ENCODE data around the gene HLA-A.

Gene HLA-A

GRCh38 chr6:29933955-29934354, 8.4 kb upstream of the HLA-A start:
- no peaks in the 10 kb centered on the region for H3K36me3 ChIP-seq (replicated peaks; ENCODE audit: low read depth, low read length)
- no peaks in the 10 kb centered on the region for H4K20me1 ChIP-seq (ENCODE audit: insufficient read depth, low read length)
- H3K4me1 ChIP-seq (ENCODE audit: low read length): peaks cover 7% of the 10 kb centered on the region; the same call in 1 of the 2 replicates
- no peak overlapping the region for H3K4me2 ChIP-seq (ENCODE audit: low read length)
- H3K9ac ChIP-seq (ENCODE audit: low read length): no peak overlapping the region
- no peaks in the 10 kb centered on the region for H3K27me3 ChIP-seq (ENCODE audit: low read depth, low read length)
- no peak overlapping the region for H2AFZ ChIP-seq (ENCODE audit: low read depth, low read length)
- H3K9me3 ChIP-seq (ENCODE audit: insufficient read depth, low read length): no peaks in the 10 kb centered on the region
- H3K27ac ChIP-seq (ENCODE audit: low read length): no peak overlapping the region
- no peaks in the 10 kb centered on the region for H3K79me2 ChIP-seq (ENCODE audit: low read length)
- no peak for TF ChIP-seq EZH2phosphoT487 (IDR thresholded peaks at IDR 0.05; ENCODE audit: low read depth)
- TF ChIP-seq, protein P1, sequence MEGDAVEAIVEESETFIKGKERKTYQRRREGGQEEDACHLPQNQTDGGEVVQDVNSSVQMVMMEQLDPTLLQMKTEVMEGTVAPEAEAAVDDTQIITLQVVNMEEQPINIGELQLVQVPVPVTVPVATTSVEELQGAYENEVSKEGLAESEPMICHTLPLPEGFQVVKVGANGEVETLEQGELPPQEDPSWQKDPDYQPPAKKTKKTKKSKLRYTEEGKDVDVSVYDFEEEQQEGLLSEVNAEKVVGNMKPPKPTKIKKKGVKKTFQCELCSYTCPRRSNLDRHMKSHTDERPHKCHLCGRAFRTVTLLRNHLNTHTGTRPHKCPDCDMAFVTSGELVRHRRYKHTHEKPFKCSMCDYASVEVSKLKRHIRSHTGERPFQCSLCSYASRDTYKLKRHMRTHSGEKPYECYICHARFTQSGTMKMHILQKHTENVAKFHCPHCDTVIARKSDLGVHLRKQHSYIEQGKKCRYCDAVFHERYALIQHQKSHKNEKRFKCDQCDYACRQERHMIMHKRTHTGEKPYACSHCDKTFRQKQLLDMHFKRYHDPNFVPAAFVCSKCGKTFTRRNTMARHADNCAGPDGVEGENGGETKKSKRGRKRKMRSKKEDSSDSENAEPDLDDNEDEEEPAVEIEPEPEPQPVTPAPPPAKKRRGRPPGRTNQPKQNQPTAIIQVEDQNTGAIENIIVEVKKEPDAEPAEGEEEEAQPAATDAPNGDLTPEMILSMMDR (IDR thresholded peaks at IDR 0.05; ENCODE audit: low read depth, low read length): no peak
- H3K4me3 ChIP-seq (ENCODE audit: low read length): no peak overlapping the region

GRCh38 chr6:29935273-29935955, 6.9 kb upstream of the HLA-A start:
- no peak for TF ChIP-seq EZH2phosphoT487 (IDR thresholded peaks at IDR 0.05; ENCODE audit: low read depth)
- TF ChIP-seq, protein P1 (IDR thresholded peaks at IDR 0.05; ENCODE audit: low read depth, low read length): no peak
- H3K4me2 ChIP-seq (ENCODE audit: low read length): no peak overlapping the region

DNA sequence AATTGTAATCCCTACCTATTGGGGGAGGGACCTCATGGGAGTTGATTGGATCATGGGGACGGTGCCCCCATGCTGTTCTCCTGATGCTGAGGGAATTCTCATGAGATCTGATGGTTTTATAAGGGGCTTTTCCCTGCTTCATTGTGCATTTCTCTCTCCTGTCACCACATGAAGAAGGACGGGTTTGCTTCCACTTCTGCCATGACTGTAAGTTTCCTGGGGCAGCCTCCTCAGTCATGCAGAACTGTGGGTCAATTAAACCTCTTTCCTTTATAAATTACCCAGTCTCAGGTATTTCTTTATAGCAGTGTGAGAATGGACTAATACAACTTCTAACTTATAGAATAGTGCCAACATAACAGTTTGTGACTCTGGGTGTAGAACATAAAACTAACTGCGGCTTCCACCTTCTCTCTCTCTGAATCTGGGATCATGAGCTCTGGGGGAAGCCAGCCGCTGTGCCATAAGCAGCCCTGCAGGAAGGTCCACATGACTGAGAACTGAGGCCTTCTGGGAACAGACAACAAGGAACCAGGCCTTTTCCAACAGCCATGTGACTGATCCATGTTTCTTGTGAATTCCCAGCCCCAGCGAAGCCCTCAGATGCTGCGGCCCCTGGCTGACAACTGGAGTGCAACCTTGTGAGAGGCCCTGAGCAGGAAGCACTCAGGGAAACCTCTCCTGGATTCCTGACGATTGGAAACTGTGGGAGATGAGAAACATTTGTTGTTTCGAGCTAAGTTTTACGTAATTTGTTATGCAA, 3.4 kb upstream of the HLA-A start:
- no peaks in the 10 kb centered on the region for H3K27me3 ChIP-seq (ENCODE audit: low read depth, low read length)
- peaks cover 16% of the 10 kb centered on the region for H3K4me1 ChIP-seq (ENCODE audit: low read length)
- TF ChIP-seq, protein P1 (IDR thresholded peaks at IDR 0.05; ENCODE audit: low read depth, low read length): no peak
- no peak for TF ChIP-seq EZH2phosphoT487 (IDR thresholded peaks at IDR 0.05; ENCODE audit: low read depth)
- no peaks in the 10 kb centered on the region for H3K9me3 ChIP-seq (ENCODE audit: insufficient read depth, low read length)
- no peak overlapping the region for H3K9ac ChIP-seq (ENCODE audit: low read length)
- H2AFZ ChIP-seq (ENCODE audit: low read depth, low read length): no peak overlapping the region
- no peak overlapping the region for H3K4me2 ChIP-seq (ENCODE audit: low read length)
- no peaks in the 10 kb centered on the region for H3K36me3 ChIP-seq (replicated peaks; ENCODE audit: low read depth, low read length)
- no peak overlapping the region for H3K27ac ChIP-seq (ENCODE audit: low read length)
- no peak overlapping the region for H3K4me3 ChIP-seq (ENCODE audit: low read length)
- peaks cover 21% of the 10 kb centered on the region for H3K79me2 ChIP-seq (ENCODE audit: low read length)
- H4K20me1 ChIP-seq (ENCODE audit: insufficient read depth, low read length): peaks cover 6% of the 10 kb centered on the region; the same call in 1 of the 2 replicates

More at GRCh38 chr6:29935273-29935955, 6.9 kb upstream of the HLA-A start:
- Histone ChIP-seq H3K9ac (ENCODE audit: low read length) (no peak overlapping the region), H3K4me3 (ENCODE audit: low read length) (no peak overlapping the region), H3K79me2 (ENCODE audit: low read length) (no peaks in the 10 kb centered on the region), H3K4me1 (ENCODE audit: low read length) (no peaks in the 10 kb centered on the region), H3K9me3 (ENCODE audit: insufficient read depth, low read length) (no peaks in the 10 kb centered on the region), H3K27ac (ENCODE audit: low read length) (no peak overlapping the region), H3K36me3 (replicated peaks; ENCODE audit: low read depth, low read length) (no peaks in the 10 kb centered on the region), H3K27me3 (ENCODE audit: low read depth, low read length) (no peaks in the 10 kb centered on the region), H4K20me1 (ENCODE audit: insufficient read depth, low read length) (no peaks in the 10 kb centered on the region), H2AFZ (ENCODE audit: low read depth, low read length) (no peak overlapping the region)

DNA sequence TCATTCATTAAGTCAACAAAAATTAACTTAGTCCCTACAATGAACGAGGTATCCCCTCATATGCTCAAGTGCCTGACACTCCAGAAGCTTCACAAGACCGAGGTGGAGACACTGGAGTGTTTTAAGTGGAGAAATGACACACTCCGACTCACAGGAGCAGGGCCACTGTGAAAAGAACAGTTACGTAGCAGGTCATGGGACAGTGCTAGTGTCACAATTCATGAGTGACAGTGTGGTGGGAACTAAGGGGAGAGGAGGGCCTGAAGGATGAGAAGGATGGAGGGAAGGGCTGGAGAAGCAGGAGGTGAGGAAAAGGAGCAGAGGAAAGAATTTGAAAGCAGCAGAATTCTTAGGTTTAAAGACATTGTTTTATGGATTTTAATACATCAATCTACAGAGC, 1.3 kb upstream of the HLA-A start:
- Histone ChIP-seq H3K4me3 (ENCODE audit: low read length) (no peak overlapping the region), H3K27ac (ENCODE audit: low read length) (no peak overlapping the region), H4K20me1 (ENCODE audit: insufficient read depth, low read length) (peaks cover 13% of the 10 kb centered on the region), H3K9me3 (ENCODE audit: insufficient read depth, low read length) (no peaks in the 10 kb centered on the region), H3K36me3 (replicated peaks; ENCODE audit: low read depth, low read length) (peaks cover 12% of the 10 kb centered on the region), H3K4me1 (ENCODE audit: low read length) (peaks cover 16% of the 10 kb centered on the region), H3K27me3 (ENCODE audit: low read depth, low read length) (no peaks in the 10 kb centered on the region), H3K9ac (ENCODE audit: low read length) (no peak overlapping the region), H3K79me2 (ENCODE audit: low read length) (peaks cover 28% of the 10 kb centered on the region), H2AFZ (ENCODE audit: low read depth, low read length) (no peak overlapping the region), H3K4me2 (ENCODE audit: low read length) (0 out of 2 replicates have a peak overlapping the region, but pooled peaks have one; percentile 80)
- TF ChIP-seq EZH2phosphoT487 (IDR thresholded peaks at IDR 0.05; ENCODE audit: low read depth): no peak
- TF ChIP-seq, protein P1 (IDR thresholded peaks at IDR 0.05; ENCODE audit: low read depth, low read length): no peak
